Measurements from ENCODE around the gene ICAM2.
"Not testable (repeated sequence)": the region's sequence is repeated elsewhere in the genome, so short reads cannot be mapped to it uniquely, and the experiment has no call there.

ICAM2 gene

DNA sequence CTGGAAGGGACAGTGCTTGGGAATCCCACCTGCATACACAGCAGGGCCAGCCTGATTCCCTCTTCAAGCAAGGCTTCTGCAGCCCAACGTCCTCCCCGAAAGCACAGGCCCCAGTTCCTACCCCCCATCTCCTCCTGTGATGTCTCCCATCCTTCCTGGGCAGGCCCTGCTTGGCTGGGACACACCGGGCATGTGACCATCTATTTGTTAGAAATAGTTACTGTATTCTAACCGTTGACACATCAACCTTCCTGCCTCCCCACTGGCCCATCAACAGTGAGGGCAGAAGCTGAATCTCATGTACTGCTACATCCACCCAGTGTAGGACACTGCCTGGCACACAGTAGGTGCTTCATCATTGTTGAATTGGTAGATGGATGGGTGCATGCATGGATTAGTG is 11.6 kb downstream of the ICAM2 start:
- no peak for DNase-seq

DNA sequence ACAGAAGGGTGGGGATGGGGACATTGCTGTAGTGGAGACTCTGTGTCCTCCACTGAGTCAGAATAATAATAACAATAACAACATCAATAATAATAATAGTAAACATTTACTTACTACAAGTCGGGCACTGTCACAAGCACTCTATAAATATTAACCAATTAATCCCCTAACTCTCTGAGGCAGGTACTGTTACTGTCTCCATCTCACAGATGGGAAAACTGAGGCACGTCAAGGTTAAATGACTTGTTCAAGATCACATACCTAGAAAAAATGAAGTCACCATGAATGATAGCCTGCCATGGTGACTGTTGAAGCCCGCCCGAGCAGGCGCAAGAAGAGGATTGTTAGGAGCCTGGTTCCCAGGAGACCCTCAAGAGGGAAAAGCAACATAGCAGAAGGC is 12.1 kb downstream of the ICAM2 start:
- no peak for DNase-seq

DNA sequence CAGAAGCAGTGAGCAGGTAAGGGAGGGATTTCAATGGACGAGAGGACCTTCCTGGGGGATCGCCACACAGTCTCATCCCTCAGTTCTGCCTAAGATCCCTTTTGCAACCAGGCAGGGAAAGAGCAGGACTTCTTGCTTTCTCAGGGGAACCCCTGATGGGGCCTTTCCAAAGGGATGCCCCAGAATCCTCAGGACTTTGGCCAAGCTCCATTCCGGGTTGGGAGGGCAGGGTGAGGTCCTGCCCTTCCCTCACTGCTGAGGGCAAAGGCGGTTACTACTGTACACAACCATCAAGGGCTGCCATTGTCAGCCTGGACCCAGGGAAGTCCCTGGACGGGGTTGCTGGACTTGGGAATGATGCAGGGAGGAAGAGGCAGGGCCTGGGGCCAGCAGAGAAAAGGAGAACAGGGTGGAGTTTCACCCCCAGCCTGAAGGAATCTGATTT is 12.6 kb downstream of the ICAM2 start:
- no peak for DNase-seq

DNA sequence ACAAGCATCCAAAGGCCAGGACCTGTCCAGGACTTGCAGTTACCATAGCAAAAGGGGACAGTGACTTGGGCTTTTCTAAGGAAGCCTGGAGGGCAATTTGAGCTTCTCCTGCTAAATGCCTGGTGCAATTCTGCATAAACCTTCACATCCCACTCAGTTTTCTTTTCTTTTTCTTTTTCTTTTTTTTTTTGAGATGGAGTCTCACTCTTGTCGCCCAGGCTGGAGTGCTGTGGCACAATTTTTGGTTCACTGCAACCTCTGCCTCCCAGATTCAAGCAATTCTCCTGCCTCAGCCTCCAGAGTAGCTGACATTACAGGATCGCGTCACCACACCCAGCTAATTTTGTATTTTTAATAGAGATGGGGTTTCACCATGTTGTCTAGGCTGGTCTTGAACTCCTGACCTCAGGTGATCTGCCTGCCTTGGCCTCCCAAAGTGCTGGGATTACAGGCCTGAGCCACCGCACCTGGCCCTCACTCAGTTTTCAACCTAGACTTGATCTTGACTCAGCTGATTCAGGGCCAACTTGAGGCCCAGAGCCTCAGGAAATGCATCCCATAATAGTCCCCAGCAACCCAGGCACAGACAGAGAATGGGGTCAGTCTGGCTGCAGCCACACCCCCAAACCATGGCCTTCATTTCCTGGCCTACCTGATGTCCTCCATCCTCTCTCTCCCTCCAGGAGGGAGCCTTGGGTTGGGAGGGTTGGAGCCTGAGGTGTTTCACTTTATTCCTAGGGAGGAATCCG is 13.2 kb downstream of the ICAM2 start:
- DNase-seq: not testable (repeated sequence)

DNA sequence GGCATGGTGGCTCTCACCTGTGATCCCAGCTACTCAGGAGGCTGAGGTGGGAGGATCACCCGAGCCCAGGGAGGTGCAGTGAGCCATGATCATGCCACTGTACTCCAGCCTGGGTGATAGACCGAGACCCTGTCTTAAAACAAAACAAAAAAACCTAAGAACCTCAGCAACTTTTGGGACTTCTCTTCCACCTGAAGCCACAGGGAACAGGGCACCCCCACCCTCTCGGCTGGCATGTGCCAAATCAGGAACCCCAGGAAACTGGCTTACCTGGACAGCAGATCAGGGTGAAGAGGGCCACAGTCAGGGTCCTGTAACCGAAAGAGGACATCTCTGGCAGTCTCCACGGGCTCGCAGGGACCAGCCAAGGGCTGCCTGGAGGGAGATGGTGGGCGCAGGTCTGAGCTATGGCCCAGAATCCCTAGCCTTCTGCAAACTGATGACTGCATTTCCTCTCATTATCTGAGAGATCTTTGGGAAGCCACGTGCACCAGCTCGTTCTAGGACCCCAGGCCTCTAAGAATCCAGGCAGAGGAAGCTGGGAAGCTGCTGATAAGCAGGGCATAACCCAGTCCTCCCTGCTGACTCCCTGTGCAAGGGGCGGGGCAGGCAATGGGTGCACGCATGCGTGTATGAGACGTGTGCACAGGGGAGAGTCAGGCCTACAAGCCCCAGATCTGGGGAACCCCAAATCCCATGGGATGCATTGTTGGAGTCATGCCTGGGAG is 13.9 kb downstream of the ICAM2 start:
- DNase-seq: no peak

DNA sequence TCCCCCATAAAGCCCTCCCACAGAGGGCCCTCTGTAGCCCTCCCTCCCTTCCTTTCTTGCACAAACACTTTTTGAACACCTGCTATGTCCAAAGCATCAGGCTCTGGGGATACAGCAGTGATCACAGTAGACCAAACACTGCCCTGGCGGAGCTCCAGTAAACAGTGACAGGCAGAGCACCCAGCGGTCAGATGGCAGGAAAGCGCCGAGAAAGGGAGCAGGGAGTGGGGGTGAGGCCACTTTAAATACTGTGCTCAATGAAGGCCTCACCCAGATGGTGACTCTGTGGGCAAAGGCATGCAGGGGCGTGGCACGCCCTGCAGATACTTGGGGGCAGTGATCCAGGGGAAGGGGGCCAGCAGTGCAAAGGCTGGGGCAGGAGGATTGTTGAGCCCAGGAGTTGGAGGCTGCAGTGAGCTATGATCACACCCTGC is 14.7 kb downstream of the ICAM2 start:
- DNase-seq: peak; percentile 76

DNA sequence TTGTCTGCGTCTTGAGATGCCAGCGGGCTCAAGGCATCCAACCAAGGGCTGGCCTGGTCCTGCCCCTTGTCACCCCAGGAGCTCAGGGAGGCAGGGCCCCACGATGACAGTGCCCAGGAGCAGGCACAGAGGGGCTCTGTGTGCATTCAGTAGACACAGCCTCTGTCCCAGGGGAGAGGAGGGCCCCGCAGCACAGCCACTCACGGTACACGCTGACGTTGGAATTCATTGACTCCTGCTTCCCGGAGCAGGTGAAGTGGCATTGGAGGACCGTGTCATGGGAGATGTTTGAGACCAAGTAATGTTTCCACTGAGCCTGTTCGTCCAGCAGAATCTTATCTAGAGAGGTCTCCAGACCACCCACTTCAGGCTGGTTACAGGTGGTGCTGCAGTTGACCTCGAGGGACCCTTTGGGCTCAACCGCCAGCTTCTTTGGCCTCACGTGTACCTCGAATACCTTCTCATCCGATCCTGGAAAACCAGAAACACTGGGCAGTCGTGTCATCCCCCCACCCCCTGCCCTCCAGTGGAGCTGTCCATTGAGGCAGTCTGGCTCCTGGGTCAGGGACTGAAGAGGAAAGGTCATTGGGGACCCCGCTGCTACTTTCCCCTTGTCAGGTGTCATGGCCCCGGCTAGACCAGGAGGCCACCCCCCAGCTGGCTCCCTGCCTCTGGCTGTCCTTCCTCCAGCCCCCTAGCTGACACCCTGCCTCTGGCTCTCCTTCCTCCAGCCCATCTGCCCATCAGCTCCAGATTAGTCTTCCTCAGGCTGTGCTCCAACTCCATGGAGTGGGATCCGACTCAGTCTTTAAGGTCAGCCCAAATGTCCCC is 15.3 kb downstream of the ICAM2 start:
- no peak for DNase-seq

DNA sequence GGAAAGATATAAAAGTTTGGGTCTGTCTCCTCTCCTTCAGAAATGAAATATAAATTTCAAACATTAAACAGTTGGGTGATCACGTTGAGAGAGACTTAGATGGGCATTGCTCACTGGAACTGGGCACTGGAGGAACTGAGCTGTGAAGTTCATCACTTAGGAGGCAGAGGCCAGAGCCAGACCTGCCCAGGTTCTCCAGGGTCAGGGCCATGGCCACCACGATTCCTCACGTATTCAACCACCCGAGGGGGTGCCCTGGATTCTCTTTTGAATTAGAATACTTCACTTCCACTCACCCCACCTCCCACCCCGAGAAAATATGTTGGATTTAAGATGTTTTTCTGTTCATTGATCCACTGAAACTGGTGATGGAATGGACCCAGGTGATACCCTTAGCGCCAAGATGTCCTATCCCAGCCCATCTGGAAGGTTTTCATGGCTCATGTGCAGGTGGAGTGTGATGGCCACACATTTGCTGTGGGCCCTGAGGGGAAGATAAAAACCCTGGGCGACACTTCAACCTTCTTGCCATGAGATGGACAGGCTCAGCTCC is 16.1 kb downstream of the ICAM2 start:
- DNase-seq: no peak

DNA sequence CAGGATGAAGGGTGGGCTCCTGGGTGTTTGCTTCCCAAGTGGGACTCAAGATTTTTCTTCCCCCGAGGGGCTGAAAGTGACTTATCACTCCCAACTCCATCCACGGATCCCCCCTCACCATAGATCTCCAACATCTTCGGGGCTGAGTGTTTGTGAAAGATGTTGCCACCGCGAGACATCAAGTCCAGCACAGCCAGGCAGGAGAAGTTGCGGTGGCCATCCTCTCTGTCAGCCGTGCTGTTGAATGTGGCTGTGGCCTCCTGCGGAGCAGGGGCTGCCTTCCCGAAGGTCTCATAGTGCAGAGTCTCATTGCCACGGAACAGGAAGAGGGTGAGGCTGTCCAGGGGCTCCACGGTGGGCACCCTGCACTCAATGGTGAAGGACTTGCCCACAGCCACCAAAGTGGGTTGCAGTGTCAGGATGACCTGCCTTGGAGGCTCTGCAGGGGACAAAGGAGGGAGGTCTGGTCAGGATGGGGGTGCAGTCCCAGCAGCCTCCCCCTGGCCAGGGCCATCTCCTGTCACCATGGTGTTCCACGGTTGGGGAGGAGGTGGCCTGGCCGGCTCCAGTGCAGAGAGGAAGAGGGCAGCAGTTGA is 16.8 kb downstream of the ICAM2 start:
- no peak for DNase-seq

DNA sequence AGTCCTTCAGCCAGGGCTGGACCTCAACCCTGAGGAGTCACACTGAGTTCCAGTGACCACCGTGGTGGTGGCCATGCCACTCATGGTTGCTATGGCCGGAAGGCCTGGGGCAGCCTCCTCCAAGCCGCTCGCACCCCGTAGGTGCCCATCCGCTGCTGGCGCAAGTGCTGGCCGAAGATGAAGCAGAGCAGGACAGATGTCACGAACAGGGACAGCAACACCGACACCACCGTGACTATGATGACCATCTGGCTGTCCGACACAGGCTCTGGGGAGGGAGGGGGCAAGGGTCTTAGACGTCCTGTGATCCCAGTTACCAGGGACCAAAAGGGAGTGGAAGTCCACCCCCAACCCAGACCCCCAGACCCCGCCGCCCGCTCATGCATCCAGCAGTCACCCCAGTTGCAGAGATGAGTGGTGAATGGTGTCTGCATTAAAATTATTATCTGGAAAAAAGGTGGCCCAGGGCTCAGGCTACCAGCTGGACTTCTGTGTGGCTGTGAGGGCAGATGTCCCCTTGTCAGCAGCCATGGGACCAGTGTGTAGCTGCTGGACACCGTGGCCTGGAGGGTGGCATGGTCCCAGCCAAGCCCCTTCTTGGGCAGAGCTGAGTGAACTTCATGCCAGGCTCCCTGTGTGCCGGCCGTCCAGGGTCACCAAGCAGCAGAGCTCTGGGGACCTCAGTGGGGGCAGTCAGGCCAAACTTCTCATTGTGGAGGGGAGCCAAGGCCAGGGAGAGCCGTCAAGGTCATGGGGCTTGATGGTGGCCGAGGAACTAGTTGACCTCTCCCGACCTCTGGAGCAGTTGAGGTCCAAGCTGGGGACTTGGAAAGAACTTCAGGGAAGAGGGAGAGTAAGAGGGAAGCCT is 17.5 kb downstream of the ICAM2 start:
- no peak for DNase-seq

DNA sequence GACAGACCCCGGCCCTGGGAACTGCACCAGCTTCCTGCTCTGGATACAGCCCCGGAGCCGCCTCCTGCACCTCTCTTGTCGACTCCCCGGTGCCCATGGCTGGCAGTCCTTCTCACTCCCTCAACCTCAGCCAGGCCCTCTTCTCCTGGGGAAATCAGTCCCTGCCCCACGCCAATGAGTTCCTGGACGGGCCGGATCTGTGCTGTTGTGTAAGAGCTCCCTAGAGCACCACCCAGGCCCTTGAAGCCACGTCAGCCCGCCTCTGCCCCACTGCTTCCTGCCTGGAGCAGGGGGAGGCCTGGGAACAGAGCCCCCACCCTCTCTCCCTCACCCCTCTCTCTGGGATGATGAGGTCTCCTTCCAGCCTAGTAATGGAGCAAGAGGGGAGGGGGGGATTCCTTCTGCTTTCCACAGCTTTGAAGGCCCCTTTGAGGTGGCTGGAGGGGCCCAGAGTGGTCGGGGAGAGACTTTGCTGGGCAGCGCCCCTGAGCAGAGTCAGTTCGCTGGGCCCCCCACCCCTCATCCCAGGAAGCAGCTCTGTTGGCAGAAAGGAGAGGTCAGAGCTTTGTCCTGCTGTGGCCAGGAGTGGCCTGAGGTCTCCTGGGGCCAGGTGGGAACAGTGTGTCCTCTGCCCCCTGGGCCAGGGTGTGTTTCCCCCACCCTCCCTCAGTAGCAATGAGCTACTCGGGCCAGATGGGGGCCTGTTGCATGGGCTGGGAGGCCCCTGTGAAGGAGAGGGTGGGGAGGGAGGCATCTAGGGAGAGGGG is 18.5 kb downstream of the ICAM2 start:
- no peak for DNase-seq

DNA sequence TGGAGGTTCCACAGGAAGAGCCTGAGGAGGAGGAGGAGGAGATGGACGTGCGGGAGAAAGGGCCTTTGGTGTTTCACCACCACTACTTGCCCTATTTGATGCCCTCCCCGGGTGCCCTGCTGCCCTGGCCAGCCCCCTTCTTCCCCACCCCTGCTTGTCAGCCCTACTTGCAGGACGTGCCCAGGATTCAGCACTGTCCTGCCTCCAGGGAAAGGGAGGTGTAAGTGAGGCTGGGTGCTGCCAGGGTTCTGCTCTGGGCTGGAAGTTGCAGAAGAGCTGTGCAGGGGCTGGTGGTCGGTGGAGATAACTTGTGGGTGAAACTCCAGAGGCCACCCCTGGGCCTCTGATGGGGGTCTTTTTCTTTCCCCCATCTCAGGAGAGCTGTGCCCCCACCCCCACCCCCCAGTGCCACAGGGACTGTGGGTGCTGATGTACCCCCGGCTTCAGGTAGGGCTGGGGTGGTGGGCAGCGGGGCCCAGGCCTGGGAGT is 19.3 kb downstream of the ICAM2 start:
- DNase-seq: no peak

DNA sequence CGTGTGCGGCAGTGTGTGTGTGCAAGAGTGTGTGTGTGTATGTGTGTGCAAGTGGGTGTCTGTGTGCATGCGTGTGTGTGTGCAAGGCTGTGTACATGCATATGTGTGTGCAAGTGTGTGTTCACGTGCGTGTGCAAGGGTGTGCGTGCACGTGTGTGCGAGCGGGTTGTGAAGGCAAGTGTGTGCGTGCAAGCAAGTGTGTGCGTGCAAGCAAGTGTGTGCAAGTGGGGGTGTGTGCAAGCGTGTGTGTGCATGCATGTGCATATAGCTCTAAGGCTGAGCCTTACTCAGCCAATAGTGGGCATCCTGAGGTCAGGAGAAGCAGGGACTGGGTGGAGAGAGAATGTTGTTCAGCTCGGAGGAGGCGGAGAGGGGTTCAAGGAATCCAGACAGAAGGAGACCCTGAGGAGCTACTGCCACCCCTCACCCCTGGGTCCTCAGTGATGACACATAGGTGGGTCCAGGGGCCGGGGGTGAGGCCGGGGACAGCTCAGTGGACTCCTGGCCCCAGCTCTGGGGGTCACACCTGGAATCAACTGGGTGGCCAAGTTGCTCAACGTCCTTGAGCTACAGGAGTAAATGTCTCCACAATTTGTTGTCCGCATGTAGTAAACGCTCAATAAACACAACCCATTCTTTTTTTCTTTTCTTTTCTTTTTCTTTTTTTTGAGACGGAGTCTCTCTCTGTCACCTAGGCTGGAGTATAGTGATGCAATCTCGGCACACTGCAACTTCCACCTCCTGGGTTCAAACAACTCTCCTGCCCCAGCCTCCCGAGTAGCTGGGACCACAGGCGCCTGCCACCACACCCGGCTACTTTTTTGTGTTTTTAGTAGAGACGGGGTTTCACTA is 20.5 kb downstream of the ICAM2 start:
- no peak for DNase-seq

DNA sequence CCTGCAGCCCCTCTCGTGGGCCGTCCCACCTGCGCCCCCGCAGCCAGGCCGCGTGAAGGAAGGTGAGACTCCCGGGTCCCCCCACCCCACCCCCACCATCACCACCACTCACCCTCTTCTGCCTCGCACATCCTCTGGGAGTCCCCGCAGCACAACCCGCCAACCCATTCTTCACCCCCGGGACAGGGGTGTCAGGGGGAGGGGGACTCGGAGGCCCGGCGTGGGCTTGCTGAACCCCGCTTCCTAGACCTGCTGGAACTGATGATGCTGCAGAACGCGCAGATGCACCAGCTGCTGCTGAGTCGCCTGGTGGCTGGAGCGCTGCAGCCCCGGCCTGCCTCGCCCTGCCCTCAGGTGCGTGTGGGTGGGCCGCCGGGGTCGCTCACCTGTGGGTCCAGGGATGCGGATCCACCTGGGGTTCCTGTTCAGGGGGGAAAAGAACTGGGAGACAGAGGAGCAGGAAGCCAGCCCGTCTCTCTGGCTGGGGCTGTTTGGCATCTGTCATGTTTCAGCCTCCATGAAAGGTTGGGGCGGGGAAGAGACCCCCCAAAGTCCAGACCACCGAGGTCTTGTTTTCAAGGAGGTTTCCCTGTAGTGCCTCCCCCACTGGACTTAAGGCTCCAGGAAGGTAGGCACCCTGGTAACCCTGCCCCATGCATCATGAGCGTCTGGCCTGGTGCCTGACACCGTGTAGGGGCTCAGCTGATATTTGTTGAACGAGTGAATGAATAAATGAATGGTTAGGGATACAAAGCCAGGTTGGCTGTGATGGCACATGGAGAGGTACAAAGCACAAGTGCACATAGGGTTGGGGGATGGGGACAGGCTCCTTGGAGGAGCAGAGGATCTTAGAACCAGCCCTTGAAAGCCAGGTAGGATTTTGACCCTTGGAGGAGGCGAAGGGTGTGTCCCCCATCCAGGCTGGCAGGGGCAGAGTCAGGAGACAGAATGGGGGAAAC is 21.4 kb downstream of the ICAM2 start:
- no peak for DNase-seq

DNA sequence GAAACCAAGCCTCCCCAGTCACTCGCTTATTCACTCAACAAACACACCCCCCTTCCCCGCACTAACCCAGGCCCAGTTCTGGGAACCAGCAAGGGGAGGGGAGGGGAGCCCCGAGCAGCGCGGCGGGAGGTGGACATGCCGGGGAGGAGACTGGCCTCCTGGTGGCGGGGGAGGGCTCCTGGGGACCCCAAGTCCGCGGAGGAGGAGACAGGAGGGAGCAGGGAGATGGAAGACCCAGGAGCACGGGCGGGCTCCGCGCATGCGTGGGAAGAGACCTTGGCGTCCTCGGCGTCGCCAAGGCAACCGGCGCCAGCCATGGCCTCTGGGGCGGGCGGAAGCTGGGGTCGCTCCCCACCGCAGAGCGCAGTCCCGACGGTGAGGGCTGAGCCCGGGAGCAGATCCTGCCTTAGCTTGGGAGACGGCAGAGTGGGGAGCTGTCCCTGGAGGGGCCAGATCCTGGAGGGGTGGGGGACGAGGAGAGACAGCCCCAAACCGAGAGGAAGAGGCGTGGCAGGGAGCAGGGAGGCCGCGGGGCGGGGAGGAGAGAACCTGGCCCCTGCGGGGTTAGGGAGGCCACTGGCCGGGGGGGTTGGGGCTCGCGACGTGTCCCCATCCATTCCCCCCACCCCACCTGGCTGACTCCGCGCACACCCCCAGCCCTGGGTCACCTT is 22.2 kb downstream of the ICAM2 start, which contains the start of gene PRR29:
TSS of gene PRR29 (plus strand) at position 302 of the 671 bp plus-strand sequence. CDS start at position 316, 14 bp downstream.
- peak; percentile 67 for DNase-seq

DNA sequence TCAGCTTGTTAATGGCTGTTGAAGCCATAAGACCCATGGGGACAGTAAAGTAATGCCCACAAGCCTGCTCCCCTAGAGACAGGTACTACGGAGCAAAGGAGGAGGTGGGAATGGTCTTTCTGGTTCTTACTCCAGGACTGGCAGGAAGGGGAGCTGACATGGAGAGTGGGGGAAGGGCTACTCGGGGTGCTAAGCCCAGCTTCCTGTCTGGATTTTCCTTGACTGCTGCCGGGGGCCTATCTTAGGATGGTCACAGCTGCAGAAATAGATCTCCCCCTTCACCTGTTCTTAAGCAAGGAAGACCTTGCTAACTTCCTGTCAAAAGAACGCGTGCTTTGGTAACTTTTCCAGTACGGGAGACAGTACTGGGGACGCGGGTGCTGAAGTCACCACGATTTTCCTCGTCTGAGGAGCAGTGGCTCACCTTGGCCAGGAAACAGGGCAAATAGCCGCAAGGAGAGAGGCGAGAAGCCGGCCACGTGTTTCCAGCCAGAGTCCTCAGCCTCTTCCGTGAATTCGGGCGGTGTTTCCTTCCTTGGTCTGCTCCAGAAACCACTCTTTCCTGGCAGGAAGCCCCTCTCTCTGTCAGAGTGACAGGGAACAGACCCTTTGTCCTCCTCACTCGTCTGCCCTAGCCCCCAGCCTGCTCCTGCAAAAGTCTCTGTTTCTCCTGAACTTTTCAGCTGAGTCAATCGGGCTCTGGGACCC is 22.9 kb downstream of the ICAM2 start:
- DNase-seq: no peak
